SU-DHL-6 (cell line): ENCODE data around the gene CDK6.

Source experiments
- H2AFZ ChIP-seq: fragments of 200-600 bp; sonication (generic); 2 replicates; pipeline ENCODE4 v1.6.1; 2014; ENCODE audit warnings: low read depth, mild to moderate bottlenecking, moderate library complexity, mixed read lengths, antibody characterized with exemption, low read length; ENCODE audit not compliant: severe bottlenecking
- H3F3A ChIP-seq: fragments of 200-600 bp; shearing (Covaris generic); 2 replicates; pipeline ENCODE4 v1.6.0; 2016; ENCODE audit warnings: antibody characterized with exemption, mild to moderate bottlenecking; ENCODE audit not compliant: insufficient read depth
- H3K27ac ChIP-seq: fragments of 200-600 bp; sonication (generic); 2 replicates; pipeline ENCODE4 v1.5.1; 2016; ENCODE audit warnings: low read depth, mild to moderate bottlenecking, low read length, moderate library complexity, mixed read lengths
- H3K27me3 ChIP-seq: fragments of 200-600 bp; sonication (generic), shearing (Covaris generic); 2 replicates; pipeline ENCODE4 v1.6.0; 2014; ENCODE audit warnings: mild to moderate bottlenecking, low read length
- H3K36me3 ChIP-seq: fragments of 200-600 bp; sonication (generic); 2 replicates; pipeline ENCODE4 v1.6.1; 2014; ENCODE audit warnings: mild to moderate bottlenecking, low read length, mixed read lengths
- H3K4me2 ChIP-seq: fragments of 300-600, 200-600 bp; shearing (Covaris generic), sonication (generic); 2 replicates; pipeline ENCODE4 v1.6.0; 2014; ENCODE audit warnings: low read length, low read depth, mild to moderate bottlenecking; ENCODE audit not compliant: poor library complexity, severe bottlenecking
- H3K4me3 ChIP-seq: fragments of 200-600 bp; sonication (generic); 2 replicates; pipeline ENCODE4 v1.5.1; 2014; ENCODE audit warnings: antibody characterized with exemption, low read length, mild to moderate bottlenecking, mixed read lengths; ENCODE audit not compliant: insufficient read depth, poor library complexity, severe bottlenecking
- H3K79me2 ChIP-seq: fragments of 200-600 bp; sonication (generic); 2 replicates; pipeline ENCODE4 v1.6.1; 2014; ENCODE audit warnings: mild to moderate bottlenecking, low read length, moderate library complexity; ENCODE audit not compliant: insufficient read depth
- H3K9ac ChIP-seq: fragments of 200-600 bp; sonication (generic); 2 replicates; pipeline ENCODE4 v1.7.0; 2014; ENCODE audit warnings: mild to moderate bottlenecking, low read length
- H3K9me2 ChIP-seq: fragments of 200-600 bp; sonication (generic); replicated peaks from 2 replicates; pipeline ENCODE4 v1.6.1; 2014; ENCODE audit warnings: low read length; ENCODE audit not compliant: insufficient read depth
- H3K9me3 ChIP-seq: fragments of 200-600 bp; sonication (generic); 2 replicates; pipeline ENCODE4 v1.6.1; 2014; ENCODE audit warnings: low read length, mixed read lengths; ENCODE audit not compliant: insufficient read depth
- H4K20me1 ChIP-seq: fragments of 200-600 bp; sonication (generic); 2 replicates; pipeline ENCODE4 v1.6.1; 2014; ENCODE audit warnings: low read depth, mild to moderate bottlenecking, antibody characterized with exemption, low read length, moderate library complexity, mixed read lengths
- CTCF ChIP-seq: fragments of 200-600 bp; sonication (generic); IDR thresholded peaks from one replicate; pipeline ENCODE4 v1.5.1; 2017; ENCODE audit warnings: antibody characterized with exemption, mild to moderate bottlenecking, low read length, moderate library complexity; ENCODE audit not compliant: insufficient read depth, poor library complexity, severe bottlenecking
- EZH2phosphoT487 ChIP-seq: fragments of 200-600 bp; sonication (generic), shearing (Covaris generic); conservative IDR thresholded peaks from 2 replicates; pipeline ENCODE4 v1.6.1; 2018; ENCODE audit warnings: mild to moderate bottlenecking, antibody characterized with exemption, low read length, moderate library complexity, mixed read lengths

CDK6 gene

GRCh38 chr7:92647011-92647625 lies 189.3 kb downstream of the CDK6 start:
- no peaks in the 10 kb centered on the region for H3K27me3 ChIP-seq
- H3K9ac ChIP-seq = no peak overlapping the region
- H3K9me2 ChIP-seq = no peaks in the 10 kb centered on the region
- no peak for TF ChIP-seq CTCF
- TF ChIP-seq EZH2phosphoT487 = no peak
- no peak overlapping the region for H3K27ac ChIP-seq
- H3K36me3 ChIP-seq = no peaks in the 10 kb centered on the region
- H2AFZ ChIP-seq = no peak overlapping the region
- H3K4me2 ChIP-seq = no peak overlapping the region
- no peaks in the 10 kb centered on the region for H3K9me3 ChIP-seq
- no peaks in the 10 kb centered on the region for H3K79me2 ChIP-seq
- no peak overlapping the region for H3K4me3 ChIP-seq
- no peaks in the 10 kb centered on the region for H4K20me1 ChIP-seq
- H3F3A ChIP-seq = no peaks in the 10 kb centered on the region

- no peak for TF ChIP-seq CTCF
- no peak for TF ChIP-seq EZH2phosphoT487
- no peaks in the 10 kb centered on the region for H3K9me3 ChIP-seq
- no peak overlapping the region for H3K27ac ChIP-seq
- no peaks in the 10 kb centered on the region for H3K36me3 ChIP-seq
- H4K20me1 ChIP-seq = no peaks in the 10 kb centered on the region
- no peaks in the 10 kb centered on the region for H3K79me2 ChIP-seq
- H3K27me3 ChIP-seq = no peaks in the 10 kb centered on the region
- no peak overlapping the region for H2AFZ ChIP-seq
- no peak overlapping the region for H3K9ac ChIP-seq
- no peak overlapping the region for H3K4me2 ChIP-seq
- H3K9me2 ChIP-seq = no peaks in the 10 kb centered on the region
- no peaks in the 10 kb centered on the region for H3F3A ChIP-seq
- no peak overlapping the region for H3K4me3 ChIP-seq
Observed at GRCh38 chr7:92645114-92646061, 191.0 kb downstream of the CDK6 start.

- Histone ChIP-seq H3K4me3 (no peak overlapping the region), H3K4me2 (no peak overlapping the region), H3K9me2 (no peaks in the 10 kb centered on the region), H3K27me3 (no peaks in the 10 kb centered on the region), H3K9ac (no peak overlapping the region), H4K20me1 (no peaks in the 10 kb centered on the region), H2AFZ (no peak overlapping the region), H3K36me3 (no peaks in the 10 kb centered on the region), H3F3A (no peaks in the 10 kb centered on the region), H3K27ac (no peak overlapping the region), H3K9me3 (no peaks in the 10 kb centered on the region), H3K79me2 (no peaks in the 10 kb centered on the region)
- TF ChIP-seq EZH2phosphoT487 (no peak), CTCF (no peak)
Observed at GRCh38 chr7:92644406-92645113, 191.8 kb downstream of the CDK6 start.
